GM19238 (cell line): Measurements from ENCODE around the gene CAMK2N2.
A peak's percentile ranks its signal among the peaks of the same experiment; 100 is the strongest.

Experiments used
- DNase-seq: peaks from one replicate; pipeline ENCODE4 v3.0.0; 2011; ENCODE audit warnings: low spot score; ENCODE audit not compliant: insufficient read length

Gene CAMK2N2

DNA sequence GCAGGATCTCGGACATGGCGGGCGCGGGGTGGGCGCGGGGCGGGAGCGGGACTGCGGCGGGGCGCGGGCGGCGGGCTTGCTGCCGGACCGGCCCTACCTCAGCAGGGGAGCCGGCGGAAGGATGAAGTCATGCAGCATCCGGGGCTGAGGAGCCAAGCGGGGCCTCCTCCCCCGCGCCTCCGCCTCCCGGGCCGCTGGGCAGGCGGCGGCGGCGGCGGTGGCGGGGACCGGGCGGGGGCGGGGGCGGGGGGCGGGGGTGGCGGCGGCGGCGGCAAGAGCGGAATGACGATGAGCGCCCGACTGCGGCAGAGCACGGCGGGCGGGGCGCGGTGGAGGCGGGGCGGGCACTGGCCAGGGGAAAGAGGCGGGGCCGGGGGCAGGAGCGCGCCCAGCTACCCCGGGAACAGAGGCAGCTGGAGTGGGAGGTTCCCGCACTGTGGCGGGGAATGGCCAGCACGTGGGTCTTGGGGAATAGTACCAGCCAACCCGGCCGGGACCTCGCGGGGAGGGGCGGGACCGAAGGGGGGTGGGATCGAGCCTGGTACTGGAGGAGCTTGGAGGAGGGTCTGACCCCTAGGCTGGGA lies at the start of gene CAMK2N2:
CAMK2N2 (minus strand) TSS at position 284 of the 584 bp plus-strand sequence; CDS start at position 16, 268 bp downstream.
- peak; percentile 77 for DNase-seq

DNA sequence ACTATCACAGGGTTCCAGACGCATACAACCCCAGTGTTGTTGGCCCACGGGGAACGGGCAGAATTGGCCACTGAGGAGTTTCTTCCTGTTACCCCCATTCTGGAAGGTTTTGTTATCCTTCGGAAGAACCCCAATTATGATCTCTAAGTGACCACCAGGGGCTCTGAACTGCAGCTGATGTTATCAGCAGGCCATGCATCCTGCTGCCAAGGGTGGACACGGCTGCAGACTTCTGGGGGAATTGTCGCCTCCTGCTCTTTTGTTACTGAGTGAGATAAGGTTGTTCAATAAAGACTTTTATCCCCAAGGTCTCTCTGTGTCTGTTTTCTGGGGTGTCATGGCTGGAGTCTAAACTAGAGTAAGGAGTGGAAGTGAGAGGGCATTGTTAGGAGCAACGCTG lies 47.4 kb upstream of the CAMK2N2 start:
- DNase-seq = no peak

DNA sequence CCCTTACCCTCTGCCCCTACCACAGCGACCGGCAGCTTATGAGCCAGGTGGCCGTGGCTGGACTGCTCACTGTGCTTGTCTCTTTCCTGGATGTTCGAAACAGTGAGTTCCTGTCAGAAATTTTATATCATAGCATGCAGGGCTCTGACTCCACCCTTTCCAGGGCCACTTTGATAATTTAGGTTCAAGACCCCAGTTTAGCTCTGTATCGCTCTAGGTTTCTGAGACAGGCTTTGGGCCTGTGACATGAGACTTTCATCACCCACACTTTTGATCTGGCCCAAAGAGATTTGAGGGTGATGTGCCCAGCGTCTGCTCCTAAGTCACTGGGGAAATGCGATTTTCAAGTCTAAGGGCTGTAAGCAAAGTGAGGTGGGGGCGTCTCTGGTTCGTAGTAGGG lies 46.6 kb upstream of the CAMK2N2 start:
- no peak for DNase-seq

DNA sequence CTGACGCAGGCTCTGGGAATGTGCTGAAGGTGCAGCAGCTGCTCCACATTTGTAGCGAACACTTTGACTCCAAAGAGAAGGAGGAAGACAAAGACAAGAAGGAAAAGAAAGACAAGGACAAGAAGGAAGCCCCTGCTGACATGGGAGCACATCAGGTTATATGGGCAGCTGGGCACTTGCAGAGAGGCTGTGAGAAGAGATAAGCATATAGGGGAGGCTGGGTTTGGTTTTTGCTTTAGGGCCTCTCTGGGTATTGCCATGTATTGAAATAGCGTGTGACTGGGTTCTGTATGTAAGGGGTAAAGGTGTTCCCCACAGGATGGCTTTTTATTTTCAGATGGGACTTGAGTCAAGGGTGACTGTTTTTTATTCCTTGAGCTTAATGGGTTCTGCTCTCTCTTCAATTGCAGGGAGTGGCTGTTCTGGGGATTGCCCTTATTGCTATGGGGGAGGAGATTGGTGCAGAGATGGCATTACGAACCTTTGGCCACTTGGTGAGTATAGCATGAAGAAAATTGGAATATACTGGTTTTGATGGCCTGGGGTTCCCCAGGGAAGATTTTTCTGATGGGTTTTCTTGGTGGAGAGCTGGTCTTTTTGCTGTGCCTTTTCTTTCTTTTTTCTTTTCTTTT lies 45.1 kb upstream of the CAMK2N2 start:
- no peak for DNase-seq

DNA sequence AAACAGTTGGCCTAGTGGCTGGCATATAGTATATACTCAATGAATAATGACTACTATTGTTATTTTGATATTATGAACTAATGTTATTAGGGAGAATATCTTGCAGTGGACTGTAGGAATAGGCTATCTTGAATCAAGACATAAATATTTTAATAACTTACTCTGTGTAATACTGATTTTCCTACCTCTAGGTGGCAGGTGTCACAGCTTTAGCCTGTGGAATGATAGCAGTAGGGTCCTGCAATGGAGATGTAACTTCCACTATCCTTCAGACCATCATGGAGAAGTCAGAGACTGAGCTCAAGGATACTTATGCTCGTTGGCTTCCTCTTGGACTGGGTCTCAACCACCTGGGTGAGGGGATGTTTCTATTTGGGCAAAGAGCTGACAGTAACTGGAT lies 44.2 kb upstream of the CAMK2N2 start:
- DNase-seq = no peak

DNA sequence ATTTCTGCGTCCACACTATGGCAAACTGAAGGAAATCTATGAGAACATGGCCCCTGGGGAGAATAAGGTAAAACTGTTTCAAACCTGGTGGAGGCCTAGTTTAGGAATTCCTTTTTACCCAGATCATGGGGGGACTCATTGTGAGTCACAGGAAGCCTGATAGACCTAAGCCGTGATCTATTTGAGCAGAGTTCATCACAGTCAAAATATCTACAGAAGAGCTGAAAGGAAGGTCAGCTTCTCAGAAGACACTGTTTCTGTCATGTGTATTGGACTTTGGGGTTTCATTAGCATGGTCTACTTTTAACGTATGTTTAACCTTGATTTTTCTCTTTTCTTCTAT lies 39.0 kb upstream of the CAMK2N2 start:
- no peak for DNase-seq

DNA sequence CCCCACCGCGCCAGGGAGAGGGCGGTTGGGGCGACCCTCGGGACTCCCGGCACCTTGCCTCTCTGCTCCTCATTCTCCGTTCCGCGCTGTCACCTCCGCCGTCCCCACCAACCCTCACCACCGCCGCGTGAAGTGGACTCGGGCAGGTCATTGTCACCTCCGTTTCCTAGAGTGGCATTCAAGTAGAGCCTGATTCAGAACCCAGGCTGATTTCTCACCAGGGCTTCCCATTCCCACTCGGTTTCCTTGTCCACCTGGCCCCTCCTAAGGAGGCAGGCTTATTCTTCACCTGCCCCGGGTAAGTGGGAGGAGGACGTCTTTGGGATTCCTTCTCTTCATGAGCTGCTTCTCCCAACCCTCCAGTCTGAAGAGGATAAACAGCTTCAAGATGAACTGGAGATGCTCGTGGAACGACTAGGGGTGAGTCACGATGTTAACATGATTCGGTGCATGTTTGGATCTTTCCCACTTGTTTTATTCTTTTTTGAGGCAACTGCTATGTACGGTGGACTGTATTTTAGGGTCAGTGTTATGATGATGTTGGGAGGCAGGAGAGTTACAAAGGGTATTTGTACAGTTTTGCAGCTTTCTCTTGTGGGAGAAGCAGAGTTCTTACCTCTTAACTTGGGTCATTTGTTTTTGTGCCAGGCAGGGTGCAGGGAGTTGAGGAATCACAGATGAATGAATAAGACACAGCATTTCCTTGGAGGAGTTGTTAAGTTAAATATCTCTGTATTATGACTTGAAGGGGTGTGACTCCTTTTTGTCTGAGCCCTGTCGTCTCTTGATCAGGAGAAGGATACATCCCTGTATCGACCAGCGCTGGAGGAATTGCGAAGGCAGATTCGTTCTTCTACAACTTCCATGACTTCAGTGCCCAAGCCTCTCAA lies 38.4 kb upstream of the CAMK2N2 start:
- no peak for DNase-seq

DNA sequence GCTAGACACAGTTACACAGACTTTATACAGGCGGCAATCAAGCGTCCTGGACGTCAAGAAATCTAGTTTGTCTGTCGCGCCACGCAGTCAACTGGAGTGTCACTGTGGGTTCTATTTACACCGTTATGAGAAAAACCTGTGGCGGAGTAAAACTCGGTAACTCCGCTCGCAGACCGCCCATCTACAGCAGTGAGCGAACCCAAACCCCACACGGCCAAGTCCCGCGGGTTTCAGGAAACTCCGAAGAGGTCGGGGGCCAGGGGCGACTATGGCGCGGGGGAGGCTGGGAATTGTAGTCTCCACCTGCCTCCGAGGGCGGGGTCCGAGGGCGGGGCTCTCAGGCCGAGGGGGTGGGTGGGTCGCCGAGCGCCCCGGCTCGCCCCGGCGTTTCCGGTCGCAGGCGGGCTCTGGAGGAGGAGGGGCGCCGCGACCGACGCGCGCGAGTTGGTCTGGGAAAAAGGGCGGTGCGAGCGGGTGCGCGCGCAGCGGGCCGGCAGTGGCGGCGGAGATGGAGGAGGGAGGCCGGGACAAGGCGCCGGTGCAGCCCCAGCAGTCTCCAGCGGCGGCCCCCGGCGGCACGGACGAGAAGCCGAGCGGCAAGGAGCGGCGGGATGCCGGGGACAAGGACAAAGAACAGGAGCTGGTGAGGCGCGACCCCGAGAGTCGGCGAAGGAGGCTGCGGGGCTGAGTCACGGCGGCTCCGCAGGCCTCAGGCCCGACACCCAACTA lies 37.6 kb upstream of the CAMK2N2 start, which contains the start of gene PSMD2:
PSMD2 (plus strand) TSS at position 483 of the 729 bp plus-strand sequence; CDS start at position 509, 26 bp downstream.
- peak; percentile 96 for DNase-seq

DNA sequence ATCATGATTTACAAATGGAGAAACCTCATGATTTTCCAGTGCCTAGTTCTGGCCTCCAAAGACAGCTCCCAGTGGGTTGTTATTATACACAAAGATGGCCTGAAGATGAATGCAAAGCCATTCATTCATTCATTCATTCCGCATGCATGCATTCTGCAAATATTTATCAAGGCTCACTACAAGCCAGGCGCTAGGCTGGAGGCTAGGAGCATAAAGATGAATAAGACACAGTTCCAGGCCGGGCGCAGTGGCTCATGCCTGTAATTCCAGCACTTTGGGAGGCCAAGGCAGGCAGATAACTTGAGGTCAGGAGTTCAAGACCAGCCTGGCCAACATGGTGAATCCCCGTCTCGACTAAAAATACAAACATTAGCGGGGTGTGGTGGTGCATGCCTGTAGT lies 35.3 kb upstream of the CAMK2N2 start:
- DNase-seq = no peak

DNA sequence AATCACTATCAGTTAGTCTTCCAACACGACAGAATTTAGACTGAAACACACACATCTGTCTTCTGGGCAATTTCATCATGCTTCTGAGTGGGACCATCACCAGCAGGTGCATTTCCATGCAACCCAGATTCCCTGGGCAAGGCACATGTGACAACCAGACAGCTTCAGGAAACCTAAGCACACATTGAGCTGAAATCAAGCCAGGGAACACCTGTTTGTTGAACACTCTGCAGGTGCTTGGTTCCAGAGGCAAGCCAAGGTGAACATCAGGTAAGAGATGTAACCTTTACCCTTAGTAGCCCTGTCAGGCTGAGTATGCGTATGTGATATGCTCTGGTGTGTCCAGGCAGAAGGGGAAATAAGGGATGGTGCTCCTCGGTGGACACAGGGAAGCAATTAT lies 34.4 kb upstream of the CAMK2N2 start:
- no peak for DNase-seq

DNA sequence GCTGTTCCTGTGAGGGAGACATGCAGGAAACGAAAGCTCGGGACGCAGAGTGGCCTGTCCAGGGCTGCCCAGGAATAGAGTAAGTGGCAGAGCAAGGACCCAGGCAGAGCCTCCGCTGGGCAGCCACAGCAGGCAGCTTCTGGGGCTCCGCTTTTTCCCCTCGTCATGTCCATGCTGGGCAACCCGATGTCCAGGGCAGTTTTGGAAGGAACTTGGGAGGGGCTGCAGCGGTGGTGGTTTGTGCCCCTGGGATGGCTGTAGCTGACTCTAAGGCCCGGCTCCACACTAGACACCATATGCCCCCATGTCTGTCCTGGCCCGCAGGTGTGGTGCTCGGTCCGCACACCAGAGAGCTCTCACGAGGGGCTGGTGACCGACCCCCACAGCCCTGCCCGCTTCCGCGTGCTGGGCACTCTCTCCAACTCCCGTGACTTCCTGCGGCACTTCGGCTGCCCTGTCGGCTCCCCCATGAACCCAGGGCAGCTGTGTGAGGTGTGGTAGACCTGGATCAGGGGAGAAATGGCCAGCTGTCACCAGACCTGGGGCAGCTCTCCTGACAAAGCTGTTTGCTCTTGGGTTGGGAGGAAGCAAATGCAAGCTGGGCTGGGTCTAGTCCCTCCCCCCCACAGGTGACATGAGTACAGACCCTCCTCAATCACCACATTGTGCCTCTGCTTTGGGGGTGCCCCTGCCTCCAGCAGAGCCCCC lies 30.5 kb upstream of the CAMK2N2 start:
- no peak for DNase-seq

DNA sequence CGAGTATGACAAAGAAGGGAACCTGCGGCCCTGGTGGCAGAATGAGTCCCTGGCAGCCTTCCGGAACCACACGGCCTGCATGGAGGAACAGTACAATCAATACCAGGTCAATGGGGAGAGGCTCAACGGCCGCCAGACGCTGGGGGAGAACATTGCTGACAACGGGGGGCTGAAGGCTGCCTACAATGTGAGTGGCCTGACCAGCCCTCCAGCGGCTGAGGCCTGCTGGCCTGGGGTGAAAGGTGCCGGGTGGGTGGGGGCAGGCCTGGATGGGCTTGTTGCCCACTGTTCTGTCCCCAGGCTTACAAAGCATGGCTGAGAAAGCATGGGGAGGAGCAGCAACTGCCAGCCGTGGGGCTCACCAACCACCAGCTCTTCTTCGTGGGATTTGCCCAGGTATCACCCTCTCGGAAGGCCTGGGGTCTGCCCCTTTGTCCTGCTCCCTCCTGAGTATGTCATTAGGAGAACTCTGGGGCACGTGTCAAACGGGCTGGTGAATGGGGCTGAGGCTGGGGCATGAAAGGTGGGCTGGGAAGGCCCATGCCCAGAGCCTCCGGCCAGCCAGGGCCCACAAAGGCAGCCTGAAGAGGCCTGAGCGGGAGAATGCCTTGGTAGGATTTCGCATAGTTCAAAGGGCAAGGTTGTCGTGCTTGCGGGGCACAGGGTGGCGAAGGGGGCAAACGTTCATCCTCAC lies 29.8 kb upstream of the CAMK2N2 start:
- DNase-seq = no peak

DNA sequence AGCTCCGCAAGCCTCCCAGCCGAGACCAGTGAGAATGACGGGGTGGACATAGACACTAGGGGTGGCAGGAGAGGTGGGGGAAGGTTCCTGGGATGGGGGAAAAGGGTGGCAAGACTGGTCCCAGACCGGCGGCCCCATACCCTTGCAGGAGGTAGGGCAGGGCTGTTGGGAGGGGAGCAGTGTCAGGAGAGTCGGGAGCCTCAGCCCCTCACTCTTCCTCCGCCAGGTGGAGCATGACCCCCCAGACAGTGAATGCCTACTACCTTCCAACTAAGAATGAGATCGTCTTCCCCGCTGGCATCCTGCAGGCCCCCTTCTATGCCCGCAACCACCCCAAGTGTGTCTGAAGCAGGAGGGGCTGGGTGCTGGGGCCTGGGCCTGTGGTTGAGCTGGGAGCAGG lies 29.0 kb upstream of the CAMK2N2 start:
- DNase-seq = no peak

DNA sequence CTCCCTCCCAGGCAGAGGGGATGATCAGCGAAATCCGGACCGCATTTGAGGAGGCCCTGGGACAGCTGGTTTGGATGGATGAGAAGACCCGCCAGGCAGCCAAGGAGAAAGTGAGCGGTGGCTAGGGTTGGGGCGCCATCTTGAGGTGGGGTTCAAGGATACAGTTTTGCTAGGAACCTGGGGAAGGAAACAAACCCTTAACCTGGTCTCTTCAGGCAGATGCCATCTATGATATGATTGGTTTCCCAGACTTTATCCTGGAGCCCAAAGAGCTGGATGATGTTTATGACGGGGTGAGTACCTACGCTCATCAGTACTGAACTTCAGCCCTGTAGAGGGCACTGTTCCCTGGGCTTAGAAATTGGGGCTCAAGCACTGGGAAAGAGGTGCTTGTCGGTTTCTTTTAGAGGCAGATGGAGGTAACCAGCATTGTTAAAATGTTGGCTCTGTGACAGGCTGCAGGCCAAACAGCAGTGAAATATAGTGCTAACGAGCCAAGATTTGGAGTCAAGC lies 28.1 kb upstream of the CAMK2N2 start:
- peak; percentile 61 for DNase-seq

DNA sequence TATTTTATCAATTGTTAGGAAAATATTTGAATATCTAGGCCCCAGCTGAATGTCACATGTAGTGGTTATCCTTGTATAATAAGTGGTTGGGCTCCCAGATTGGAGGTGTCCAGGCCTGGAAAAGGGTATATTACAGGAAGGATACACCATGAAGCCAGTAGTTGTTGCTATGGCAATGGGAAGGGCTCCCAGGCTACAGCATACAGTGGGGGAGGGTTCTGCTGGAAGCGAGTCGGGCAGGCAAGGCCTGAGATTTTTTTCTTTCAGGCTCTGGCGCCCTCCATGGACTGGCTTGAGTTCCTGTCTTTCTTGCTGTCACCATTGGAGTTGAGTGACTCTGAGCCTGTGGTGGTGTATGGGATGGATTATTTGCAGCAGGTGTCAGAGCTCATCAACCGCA lies 23.3 kb upstream of the CAMK2N2 start:
- DNase-seq = no peak

DNA sequence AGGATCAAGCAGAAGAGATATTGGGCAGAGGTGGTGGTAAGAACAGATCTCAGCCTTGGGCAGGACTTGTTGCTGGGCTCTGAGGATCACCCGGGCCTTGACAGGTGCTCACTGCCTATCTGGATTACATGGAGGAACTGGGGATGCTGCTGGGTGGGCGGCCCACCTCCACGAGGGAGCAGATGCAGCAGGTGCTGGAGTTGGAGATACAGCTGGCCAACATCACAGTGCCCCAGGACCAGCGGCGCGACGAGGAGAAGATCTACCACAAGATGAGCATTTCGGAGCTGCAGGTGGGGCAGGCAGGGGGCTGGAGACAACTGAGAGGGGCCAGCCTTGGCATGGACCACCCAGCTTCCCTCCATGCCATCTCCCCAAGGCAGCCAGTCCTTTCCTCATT lies 22.3 kb upstream of the CAMK2N2 start:
- DNase-seq = no peak

DNA sequence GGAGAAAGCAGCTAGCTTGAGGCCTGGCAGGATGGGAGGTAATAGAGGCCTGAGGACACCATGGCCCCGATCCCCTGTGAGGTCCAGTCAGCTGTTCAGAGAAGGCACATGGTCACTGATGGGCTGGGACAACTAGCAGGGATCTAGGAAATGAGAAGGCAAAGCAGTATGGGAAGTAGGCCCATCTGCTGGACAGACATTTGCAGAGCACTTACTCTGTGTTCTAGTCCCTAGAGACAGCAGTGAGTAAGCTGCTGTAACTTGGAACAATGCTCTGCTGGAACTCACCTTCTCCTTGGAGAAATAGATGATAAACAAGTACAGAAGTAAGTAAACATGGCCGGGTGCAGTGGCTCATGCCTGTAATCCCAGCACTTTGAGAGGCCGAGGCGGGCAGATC lies 21.6 kb upstream of the CAMK2N2 start:
- DNase-seq = no peak

DNA sequence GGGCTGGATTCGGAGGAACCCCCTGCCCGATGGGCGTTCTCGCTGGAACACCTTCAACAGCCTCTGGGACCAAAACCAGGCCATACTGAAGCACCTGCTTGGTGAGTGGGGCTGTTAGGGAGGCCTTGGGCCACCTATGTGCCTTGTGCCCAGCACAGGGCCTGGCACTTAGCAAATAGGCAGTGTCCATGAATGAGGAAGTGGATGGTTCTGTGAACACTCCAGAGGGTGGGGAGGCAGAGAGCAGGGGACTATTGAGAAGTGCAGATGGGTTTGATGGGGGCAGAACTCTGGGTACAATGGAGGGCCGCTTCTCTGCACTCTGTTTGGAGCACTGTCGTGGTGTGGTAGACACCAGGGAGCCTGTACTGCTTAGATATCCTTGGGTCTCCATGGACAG lies 16.0 kb upstream of the CAMK2N2 start:
- no peak for DNase-seq

DNA sequence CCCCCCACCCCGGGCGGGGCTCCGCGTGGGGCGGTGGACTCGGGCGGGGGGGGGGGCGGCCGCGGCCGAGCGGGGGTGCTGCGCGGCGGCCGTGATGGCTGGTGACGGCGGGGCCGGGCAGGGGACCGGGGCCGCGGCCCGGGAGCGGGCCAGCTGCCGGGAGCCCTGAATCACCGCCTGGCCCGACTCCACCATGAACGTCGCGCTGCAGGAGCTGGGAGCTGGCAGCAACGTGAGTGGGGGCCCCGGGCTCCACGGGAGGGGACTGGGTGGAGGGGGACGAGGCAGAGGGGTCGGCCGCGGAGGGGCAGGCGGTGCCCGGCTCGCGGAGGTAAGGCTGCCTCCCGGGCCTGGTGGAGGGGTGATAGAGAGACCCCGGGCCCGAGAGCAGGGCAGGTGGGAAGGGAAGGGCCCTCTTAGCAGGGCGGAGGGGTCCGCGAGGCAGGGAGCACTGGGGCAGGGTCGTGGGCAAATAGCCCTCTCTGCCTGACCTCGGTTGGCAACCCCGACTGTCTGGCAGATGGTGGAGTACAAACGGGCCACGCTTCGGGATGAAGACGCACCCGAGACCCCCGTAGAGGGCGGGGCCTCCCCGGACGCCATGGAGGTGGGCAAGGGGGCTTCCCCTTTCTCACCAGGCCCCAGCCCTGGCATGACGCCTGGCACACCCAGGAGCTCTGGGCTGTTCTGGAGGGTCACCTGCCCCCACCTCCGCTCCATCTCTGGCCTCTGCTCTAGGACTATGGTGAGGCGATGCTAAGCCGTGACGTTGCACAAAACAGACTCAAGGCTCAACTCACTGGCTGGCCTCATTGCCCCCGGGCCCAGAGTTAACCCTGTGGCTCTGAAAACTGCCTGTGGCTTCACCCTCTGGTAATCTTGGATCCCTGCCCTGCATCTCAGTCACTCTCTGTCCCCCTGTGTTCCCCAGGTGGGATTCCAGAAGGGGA lies 14.9 kb upstream of the CAMK2N2 start, which contains the start of gene ECE2:
ECE2 (plus strand) TSS at position 62 of the 950 bp plus-strand sequence; CDS start at position 194, 132 bp downstream.
- DNase-seq = no peak
